ENCODE results near the gene LRRC14B.

LRRC14B gene

DNA sequence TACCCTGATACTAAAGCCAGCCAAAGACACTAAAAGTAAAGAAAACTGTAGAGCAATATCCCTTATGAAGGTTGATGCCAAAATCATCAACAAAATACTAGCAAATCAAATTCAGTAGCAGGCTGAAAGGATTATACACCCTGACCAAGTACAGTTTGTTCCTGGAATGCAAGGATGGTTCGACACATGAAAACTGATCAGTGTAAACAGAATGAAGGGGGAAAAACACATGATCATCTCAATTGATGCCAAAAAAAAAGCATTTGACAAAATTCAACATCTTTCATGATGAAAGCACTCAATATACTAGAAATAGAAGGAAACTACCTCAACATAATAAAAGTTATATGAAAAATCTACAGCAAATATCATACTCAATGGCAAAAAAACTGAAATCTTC lies 43.5 kb upstream of the LRRC14B start:
- no peak overlapping the region for H3K27ac ChIP-seq
- ChIA-PET POLR2A (ENCODE audit: low non-redundant PET) (no interaction called here), CTCF (no interaction called here)
- TF ChIP-seq, protein P1, sequence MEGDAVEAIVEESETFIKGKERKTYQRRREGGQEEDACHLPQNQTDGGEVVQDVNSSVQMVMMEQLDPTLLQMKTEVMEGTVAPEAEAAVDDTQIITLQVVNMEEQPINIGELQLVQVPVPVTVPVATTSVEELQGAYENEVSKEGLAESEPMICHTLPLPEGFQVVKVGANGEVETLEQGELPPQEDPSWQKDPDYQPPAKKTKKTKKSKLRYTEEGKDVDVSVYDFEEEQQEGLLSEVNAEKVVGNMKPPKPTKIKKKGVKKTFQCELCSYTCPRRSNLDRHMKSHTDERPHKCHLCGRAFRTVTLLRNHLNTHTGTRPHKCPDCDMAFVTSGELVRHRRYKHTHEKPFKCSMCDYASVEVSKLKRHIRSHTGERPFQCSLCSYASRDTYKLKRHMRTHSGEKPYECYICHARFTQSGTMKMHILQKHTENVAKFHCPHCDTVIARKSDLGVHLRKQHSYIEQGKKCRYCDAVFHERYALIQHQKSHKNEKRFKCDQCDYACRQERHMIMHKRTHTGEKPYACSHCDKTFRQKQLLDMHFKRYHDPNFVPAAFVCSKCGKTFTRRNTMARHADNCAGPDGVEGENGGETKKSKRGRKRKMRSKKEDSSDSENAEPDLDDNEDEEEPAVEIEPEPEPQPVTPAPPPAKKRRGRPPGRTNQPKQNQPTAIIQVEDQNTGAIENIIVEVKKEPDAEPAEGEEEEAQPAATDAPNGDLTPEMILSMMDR (conservative IDR thresholded peaks at IDR 0.05; ENCODE audit: low read depth) = no peak
- DNase-seq (ENCODE audit: low spot score) = no peak

DNA sequence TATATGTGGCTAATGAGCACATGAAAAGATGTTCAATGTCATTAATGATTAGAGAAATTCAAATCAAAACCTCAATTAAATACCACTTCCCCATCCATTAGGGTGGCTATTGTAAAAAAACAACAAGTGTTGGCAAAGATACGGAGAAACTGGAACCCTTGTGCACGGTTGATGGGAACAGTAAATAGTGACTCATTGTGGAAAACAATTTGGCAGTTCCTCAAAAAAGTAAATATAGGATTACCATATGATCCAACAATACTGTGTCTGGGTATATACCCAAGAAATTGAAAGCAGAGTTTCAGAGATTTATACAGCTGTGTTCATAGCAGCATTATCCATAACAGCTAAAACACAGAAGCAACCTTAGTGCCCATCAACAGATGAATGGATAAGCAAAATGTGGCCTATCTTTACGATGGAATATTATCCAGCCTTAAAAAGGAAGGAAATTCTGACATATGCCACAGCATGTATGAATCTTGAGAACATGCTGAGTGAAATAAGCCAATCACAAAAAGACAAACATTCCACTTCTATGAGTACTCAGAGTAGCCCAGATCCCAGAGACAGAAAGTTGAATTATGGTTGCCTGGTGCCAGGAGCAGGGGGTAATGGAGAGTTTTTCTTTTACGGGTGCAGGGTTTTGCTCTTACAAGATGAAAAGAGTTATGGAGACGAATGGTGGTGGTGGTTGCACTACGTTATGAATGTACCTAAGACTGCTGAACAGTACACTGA lies 41.4 kb upstream of the LRRC14B start:
- CTCF ChIA-PET = no interaction called here
- POLR2A ChIA-PET (ENCODE audit: low non-redundant PET) = no interaction called here
- H3K27ac ChIP-seq = no peak overlapping the region
- peak; percentile 26 for DNase-seq (ENCODE audit: low spot score)
- TF ChIP-seq, protein P1 (conservative IDR thresholded peaks at IDR 0.05; ENCODE audit: low read depth) = no peak

DNA sequence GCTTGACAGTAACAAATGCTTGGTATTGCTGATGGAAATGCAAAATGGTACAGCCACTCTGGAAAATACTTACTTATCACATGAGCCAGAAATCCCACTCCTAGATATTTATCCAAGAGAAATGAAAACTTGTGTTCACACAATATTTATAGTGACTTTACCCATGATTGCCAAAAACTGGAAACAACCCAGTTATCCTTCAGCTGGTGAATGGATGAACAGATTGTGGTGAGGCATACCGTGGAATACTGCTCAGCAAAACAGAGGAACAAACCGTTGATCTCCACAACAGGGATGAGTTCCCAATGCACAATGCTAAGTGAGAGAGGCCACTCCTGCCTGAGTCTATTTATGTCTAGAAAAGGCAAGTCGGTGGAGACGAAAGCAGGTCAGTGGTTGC lies 40.5 kb upstream of the LRRC14B start:
- DNase-seq (ENCODE audit: low spot score) = no peak
- TF ChIP-seq, protein P1 (conservative IDR thresholded peaks at IDR 0.05; ENCODE audit: low read depth) = no peak
- ChIA-PET POLR2A (ENCODE audit: low non-redundant PET) (no interaction called here), CTCF (no interaction called here)
- no peak overlapping the region for H3K27ac ChIP-seq

DNA sequence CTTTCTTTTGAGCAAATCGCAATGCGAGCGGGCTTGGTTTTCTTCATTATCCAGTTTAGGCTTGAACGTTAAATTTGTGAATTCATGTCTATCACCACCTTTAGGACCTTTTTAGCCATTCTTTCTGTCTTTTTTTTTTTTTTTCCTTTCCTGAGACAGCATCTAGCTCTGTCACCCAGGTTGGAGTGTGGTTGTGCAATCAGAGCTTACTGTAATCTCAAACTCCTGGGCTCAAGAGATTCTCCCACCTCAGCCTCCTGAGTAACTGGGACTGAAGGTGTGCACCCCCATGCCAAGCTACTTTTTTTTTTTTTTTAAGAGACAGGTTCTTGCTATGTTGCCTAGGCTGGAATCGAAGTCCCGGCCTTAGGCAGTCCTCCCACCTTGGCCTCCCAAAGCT lies 39.2 kb upstream of the LRRC14B start:
- TF ChIP-seq, protein P1 (conservative IDR thresholded peaks at IDR 0.05; ENCODE audit: low read depth) = no peak
- CTCF ChIA-PET = interaction anchor here (0.6 kb wide), 1 partner anchor 1765 kb away, joined by 4 read pairs; no protein-coding TSS in a partner anchor
- DNase-seq (ENCODE audit: low spot score) = no peak
- POLR2A ChIA-PET (ENCODE audit: low non-redundant PET) = no interaction called here
- H3K27ac ChIP-seq = no peak overlapping the region

DNA sequence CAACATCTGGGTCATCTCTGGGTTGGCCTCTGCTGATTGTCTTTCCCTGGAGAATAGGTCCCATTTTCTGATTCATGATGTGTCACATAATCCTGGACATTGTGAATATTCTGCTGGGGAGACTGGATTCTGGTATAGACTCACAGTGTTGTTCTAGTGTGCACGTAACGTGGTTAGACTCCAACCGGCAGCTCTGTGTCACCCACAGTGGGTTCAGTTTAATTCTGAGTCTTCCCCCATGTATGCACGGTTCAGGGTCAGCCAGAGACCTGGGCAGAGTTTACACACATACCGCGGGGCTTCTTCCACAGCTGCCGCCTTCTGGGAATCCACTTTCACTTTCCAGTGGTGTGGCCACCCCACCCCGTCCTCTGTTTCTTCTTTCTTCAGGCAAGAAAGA lies 38.0 kb upstream of the LRRC14B start:
- POLR2A ChIA-PET (ENCODE audit: low non-redundant PET) = no interaction called here
- CTCF ChIA-PET = no interaction called here
- no peak overlapping the region for H3K27ac ChIP-seq
- no peak for DNase-seq (ENCODE audit: low spot score)
- TF ChIP-seq, protein P1 (conservative IDR thresholded peaks at IDR 0.05; ENCODE audit: low read depth) = no peak

DNA sequence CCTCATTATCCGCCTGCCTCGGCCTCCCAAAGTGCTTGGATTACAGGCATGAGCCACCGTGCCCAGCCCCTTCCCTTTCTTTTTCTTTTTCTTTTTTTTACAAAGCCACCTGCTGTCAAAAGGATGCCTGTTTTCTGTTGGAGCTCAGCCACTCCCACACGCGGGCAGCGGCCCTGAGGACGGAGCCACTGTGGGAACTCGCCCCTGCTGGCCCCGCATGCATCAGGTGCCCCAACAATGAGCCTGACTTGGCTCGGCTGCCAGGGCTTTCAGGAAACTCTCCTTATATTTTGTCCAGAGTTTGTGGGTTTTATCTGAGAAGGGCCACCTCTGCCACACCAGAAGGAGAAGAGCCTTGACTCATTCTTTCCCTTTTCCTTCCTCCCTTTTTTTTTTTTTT lies 37.1 kb upstream of the LRRC14B start:
- H3K27ac ChIP-seq = no peak overlapping the region
- no peak for DNase-seq (ENCODE audit: low spot score)
- CTCF ChIA-PET = no interaction called here
- POLR2A ChIA-PET (ENCODE audit: low non-redundant PET) = no interaction called here
- TF ChIP-seq, protein P1 (conservative IDR thresholded peaks at IDR 0.05; ENCODE audit: low read depth) = no peak
